ENCODE data around the gene RABGAP1L.

GRCh38 chr1:174296309-174296708 lies 137.0 kb downstream of the RABGAP1L start:
- TF ChIP-seq ZNF629 (tag by site-specific recombination; IDR thresholded peaks at IDR 0.05) = no peak
- no peak for TF ChIP-seq ZBTB7A (tag by site-specific recombination; IDR thresholded peaks at IDR 0.05; ENCODE audit: low read depth)
- no peak for TF ChIP-seq ZBTB10 (tag by site-specific recombination; IDR thresholded peaks at IDR 0.05)

All from HEK293 (cell line).